ENCODE data around the gene DPM2. TPM values are rescaled to one million over a fixed set of nuclear protein-coding genes. Genes with fewer than 3 reads are reported as not detected.
A peak's percentile ranks its signal among the peaks of the same experiment; 100 is the strongest.

The DPM2 gene
- total RNA-seq, 2 donors from 2014 or later: 23.3 to 39.9 TPM

DNA sequence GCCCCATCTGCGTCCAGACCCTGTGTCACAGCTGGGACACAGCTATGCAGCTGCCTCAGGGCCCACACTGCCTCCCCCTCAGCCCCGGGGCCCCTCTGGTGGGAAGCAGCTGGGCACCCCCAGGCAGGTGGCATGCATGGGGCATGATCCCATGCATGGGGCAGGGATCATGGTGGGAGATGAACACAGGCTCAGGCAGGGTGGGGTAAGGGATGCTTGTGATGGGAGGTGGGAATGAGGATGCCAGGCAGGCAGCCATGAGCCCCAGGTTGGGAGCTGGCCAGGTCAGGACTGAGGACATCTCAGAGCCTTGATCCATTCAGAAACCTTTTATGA is 23.5 kb upstream of the DPM2 start:
- Histone ChIP-seq H3K9me3 (no peaks in the 10 kb centered on the region), H3K27ac (peak overlapping the region; percentile 20 to 93 (median 58)), H3K4me1 (peaks cover 62% of the 10 kb centered on the region), H3K4me3 (no peak overlapping the region), H3K36me3 (replicated peaks in 1 of 2; ENCODE audit: insufficient read depth in 1 of 2, low read depth in 2 of 2) (no peaks in the 10 kb centered on the region), H3K27me3 (no peaks in the 10 kb centered on the region)
- intact Hi-C loops (cut with DNase I): no loop called here
- DNase-seq (no peak), ATAC-seq (no peak)
- 95% methylated on average over 2 of the region's 2 CpGs; no CpG with 5 or more reads in 1 of the 2 donors for WGBS, 2 donors
- TF ChIP-seq, protein P1, sequence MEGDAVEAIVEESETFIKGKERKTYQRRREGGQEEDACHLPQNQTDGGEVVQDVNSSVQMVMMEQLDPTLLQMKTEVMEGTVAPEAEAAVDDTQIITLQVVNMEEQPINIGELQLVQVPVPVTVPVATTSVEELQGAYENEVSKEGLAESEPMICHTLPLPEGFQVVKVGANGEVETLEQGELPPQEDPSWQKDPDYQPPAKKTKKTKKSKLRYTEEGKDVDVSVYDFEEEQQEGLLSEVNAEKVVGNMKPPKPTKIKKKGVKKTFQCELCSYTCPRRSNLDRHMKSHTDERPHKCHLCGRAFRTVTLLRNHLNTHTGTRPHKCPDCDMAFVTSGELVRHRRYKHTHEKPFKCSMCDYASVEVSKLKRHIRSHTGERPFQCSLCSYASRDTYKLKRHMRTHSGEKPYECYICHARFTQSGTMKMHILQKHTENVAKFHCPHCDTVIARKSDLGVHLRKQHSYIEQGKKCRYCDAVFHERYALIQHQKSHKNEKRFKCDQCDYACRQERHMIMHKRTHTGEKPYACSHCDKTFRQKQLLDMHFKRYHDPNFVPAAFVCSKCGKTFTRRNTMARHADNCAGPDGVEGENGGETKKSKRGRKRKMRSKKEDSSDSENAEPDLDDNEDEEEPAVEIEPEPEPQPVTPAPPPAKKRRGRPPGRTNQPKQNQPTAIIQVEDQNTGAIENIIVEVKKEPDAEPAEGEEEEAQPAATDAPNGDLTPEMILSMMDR (IDR thresholded peaks at IDR 0.05): no peak
- no peak for TF ChIP-seq POLR2A (IDR thresholded peaks at IDR 0.05)

DNA sequence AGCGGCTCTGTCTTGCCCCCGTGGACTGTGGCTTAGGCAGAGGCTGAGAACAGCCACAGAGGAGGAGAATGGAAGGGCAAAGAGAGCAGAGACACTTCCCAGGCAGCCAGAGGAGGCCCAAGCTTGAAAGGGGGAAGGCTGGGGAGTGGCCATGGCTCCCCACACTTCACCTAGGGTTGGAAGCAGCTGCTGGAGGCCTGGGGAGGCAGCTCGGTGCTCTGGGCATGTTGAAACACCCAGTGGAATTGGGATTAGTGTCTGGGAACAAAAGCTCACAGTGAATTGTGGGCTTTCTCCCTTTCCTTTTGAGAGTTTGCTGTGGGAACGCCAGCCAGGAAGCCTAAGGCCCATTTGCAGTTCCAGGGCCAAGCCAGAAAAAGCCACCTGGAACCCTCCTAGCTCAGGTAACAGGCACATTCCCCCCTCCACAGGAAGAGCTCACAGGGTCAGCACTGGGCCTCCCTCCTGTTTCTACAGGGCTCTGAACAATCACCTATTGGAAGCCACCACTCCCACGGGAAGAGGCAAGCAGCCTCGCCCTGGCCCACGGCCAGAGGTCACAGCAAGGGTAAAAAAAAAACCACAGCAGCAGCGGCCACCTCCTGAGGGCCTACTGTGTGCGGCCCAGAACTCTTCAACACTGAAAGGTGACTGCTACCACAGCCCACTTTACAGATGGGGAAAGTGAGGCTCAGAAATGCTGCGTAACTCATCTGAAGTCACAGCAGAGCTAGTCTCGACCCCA is 22.9 kb upstream of the DPM2 start:
- 30 to 42% methylated on average over 9 to 11 of the region's 11 CpGs for WGBS, 2 donors
- H3K4me1 ChIP-seq: peaks cover 62% of the 10 kb centered on the region
- H3K36me3 ChIP-seq (replicated peaks in 1 of 2; ENCODE audit: insufficient read depth in 1 of 2, low read depth in 2 of 2): no peaks in the 10 kb centered on the region
- ATAC-seq (no peak), DNase-seq (no peak)
- TF ChIP-seq, protein P1 (IDR thresholded peaks at IDR 0.05): no peak
- TF ChIP-seq POLR2A (IDR thresholded peaks at IDR 0.05): no peak
- no peak overlapping the region for H3K4me3 ChIP-seq
- H3K27me3 ChIP-seq: no peaks in the 10 kb centered on the region
- peak overlapping the region; percentile 20 to 93 (median 58) for H3K27ac ChIP-seq
- intact Hi-C loops (cut with DNase I): no loop called here
- no peaks in the 10 kb centered on the region for H3K9me3 ChIP-seq

DNA sequence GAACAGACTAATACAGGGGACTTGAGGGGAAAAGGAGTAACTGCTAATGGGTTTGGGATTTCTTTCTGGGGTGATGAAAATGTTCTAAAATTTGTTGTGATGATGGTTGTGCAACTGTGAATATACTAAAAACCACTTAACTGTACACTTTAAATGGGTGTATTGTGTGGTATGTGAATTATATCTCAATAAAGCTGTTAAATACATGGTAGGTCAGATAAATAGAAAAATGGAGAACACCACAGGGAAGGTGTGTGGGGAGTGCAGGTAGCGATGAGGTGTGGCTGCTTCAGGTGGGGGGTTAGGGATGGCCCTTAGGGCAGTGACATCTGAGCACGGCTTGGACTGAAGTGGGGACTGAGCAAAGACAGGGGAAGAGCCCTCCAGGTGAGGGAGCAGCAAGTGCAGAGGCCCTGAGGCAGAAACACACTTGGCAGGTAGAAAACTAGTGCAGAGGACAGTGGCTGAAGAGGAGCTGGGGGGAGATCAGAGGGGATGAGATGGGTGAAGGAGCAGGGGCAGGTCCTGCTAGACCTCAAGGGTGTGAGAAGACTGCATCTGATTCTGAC is 22.3 kb upstream of the DPM2 start:
- intact Hi-C loops (cut with DNase I): no loop called here
- Histone ChIP-seq H3K27ac (peak overlapping the region in 3 of 4 donors; percentile 52 to 93 (median 65)), H3K4me3 (no peak overlapping the region), H3K36me3 (replicated peaks in 1 of 2; ENCODE audit: insufficient read depth in 1 of 2, low read depth in 2 of 2) (no peaks in the 10 kb centered on the region), H3K27me3 (no peaks in the 10 kb centered on the region), H3K9me3 (no peaks in the 10 kb centered on the region), H3K4me1 (peaks cover 62% of the 10 kb centered on the region)
- DNase-seq (no peak), ATAC-seq (no peak)
- 91% methylated on average over 2 of the region's 2 CpGs for WGBS, 2 donors
- TF ChIP-seq POLR2A (IDR thresholded peaks at IDR 0.05): no peak
- TF ChIP-seq, protein P1 (IDR thresholded peaks at IDR 0.05): no peak

DNA sequence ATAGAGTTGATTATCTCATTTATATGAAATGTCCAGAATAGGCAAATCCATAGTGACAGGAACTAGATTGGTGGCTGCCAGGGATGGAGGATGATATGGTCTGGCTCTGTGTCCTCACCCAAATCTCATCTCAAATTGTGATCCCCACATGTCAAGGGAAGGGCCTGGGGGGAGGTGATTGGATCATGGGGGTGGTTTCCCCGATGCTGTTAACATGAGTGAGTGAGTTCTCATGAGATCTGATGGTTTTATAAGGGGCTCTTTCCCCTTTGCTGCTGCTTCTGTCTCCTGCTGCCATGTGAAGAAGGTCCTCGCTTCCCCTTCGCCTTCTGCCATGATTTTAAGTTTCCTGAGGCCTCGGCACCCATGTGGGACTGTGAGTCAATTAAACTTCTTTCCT is 21.7 kb upstream of the DPM2 start:
- Histone ChIP-seq H3K4me1 (peaks cover 64% of the 10 kb centered on the region), H3K36me3 (replicated peaks in 1 of 2; ENCODE audit: insufficient read depth in 1 of 2, low read depth in 2 of 2) (no peaks in the 10 kb centered on the region), H3K4me3 (no peak overlapping the region), H3K9me3 (no peaks in the 10 kb centered on the region), H3K27me3 (no peaks in the 10 kb centered on the region), H3K27ac (peak overlapping the region in 1 of 4 donors; percentile 11)
- no peak for DNase-seq
- intact Hi-C loops (cut with DNase I): no loop called here
- 95 to 98% methylated on average over 4 of the region's 4 CpGs for WGBS, 2 donors
- ATAC-seq: no peak
- TF ChIP-seq, protein P1 (IDR thresholded peaks at IDR 0.05): no peak
- TF ChIP-seq POLR2A (IDR thresholded peaks at IDR 0.05): no peak

DNA sequence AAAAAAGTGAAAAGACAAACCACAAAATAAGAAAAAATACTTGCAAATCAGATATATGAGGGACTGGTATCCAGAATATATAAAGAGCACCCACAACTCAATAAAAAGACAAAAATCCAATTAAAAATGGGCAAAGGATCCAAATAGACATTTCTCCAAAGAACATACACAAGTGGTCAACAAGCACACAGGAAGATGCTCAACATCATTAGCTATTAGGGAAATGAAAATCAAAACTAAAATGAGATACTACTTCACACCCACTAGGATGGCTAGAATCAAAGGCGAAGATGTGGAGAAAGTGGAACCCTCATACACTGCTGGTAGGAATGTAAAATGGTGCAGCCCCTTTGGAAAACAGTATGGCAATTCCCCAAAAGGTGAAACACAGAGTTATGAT is 21.1 kb upstream of the DPM2 start:
- H3K36me3 ChIP-seq (replicated peaks in 1 of 2; ENCODE audit: insufficient read depth in 1 of 2, low read depth in 2 of 2): no peaks in the 10 kb centered on the region
- H3K4me3 ChIP-seq: no peak overlapping the region
- ATAC-seq (no peak), DNase-seq (no peak)
- no peaks in the 10 kb centered on the region for H3K9me3 ChIP-seq
- TF ChIP-seq, protein P1 (IDR thresholded peaks at IDR 0.05): no peak
- TF ChIP-seq POLR2A (IDR thresholded peaks at IDR 0.05): no peak
- intact Hi-C loops (cut with DNase I): no loop called here
- peaks cover 64% of the 10 kb centered on the region for H3K4me1 ChIP-seq
- WGBS, 2 donors: 96 to 100% methylated on average over 1 of the region's 1 CpG
- H3K27ac ChIP-seq: no peak overlapping the region
- H3K27me3 ChIP-seq: no peaks in the 10 kb centered on the region

Measured in body of pancreas (tissue), 4 donors.